CD4-positive, alpha-beta T cell treated with Interleukin-17A for 1 hour (primary cell): ENCODE measurements around the gene DIRAS3.
"Not testable (repeated sequence)": the region's sequence is repeated elsewhere in the genome, so short reads cannot be mapped to it uniquely, and the experiment has no call there.

ENCODE experiments used
- DNase-seq: peaks from one replicate; pipeline ENCODE4 v3.0.0-alpha.2; 2020

Gene DIRAS3, protein sequence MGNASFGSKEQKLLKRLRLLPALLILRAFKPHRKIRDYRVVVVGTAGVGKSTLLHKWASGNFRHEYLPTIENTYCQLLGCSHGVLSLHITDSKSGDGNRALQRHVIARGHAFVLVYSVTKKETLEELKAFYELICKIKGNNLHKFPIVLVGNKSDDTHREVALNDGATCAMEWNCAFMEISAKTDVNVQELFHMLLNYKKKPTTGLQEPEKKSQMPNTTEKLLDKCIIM

DNA sequence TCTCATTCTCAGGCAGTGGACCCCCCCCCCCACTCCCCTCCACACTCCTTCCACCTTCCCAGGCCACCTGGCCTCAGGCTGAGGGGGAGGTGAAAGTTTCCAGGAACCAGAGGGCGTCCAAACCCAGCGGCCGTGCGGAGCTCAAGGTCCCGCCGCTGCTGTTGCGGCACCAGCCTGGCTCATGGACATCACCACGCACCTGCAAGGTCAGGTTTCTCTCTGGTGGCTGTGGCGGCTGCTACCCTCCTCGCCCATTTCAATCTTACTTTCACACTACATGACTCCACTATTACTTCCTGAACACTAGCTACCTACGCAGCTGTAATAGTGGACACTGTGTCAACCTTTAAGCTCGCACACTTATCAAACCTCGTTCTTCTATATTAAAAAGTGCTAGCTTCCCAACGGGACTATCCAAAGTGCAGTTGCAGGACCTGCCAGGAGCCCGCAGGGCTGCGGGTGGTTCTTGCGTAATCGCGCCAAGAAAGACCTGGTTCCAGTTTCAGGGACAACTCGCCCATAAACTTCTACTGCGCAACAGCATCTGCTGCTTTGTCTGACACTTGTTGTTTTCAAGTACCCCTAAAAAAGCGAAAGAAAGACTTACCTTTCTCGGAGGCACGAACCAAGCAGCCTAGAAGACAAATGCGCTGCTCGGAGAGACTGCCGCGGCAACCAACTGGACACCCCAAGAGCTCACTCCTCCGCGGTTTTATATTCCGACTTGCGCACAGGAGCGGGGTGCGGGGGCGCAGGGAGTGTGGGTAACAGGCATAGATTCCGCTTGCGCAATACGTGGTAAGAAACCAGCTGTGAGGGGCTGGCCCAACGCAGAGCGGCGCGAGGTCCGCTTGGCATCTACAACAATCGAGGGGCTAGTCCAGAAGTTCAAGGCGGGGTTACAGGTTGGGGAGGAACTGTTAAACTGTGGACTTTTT is at the start of gene DIRAS3:
TSS of gene DIRAS3 (minus strand) at position 687 of the 938 bp plus-strand sequence. CDS start 3,330 bp downstream, outside the sequence.
- no peak for DNase-seq

- no peak for DNase-seq
Measured at GRCh38 chr1:68093737-68094136, 43.3 kb upstream of the DIRAS3 start.

- no peak for DNase-seq
Measured at GRCh38 chr1:68087184-68087583, 36.8 kb upstream of the DIRAS3 start.

DNA sequence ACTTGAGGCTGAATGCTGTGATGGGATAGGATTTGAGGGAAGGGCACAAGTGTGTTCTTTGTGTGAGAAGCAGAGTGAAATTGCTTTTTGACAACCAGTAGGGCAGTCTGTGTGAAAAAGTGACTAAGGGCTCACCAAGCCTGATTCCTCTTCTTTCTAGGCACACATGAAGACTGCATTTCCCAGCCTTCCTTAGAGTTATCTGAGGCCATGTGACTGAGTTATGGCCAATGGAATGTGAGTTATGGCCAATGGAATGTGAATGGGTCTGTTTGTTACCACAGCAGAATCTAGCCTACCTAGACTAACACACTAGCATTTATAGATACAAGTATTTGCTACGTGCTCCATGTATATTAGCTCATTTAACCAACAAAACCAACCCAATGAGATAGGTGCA is 35.3 kb upstream of the DIRAS3 start:
- no peak for DNase-seq

GRCh38 chr1:68083686-68084085 is 33.3 kb upstream of the DIRAS3 start:
- DNase-seq, result no peak

- DNase-seq, result no peak
Measured at GRCh38 chr1:68081775-68082283, 31.4 kb upstream of the DIRAS3 start.

DNA sequence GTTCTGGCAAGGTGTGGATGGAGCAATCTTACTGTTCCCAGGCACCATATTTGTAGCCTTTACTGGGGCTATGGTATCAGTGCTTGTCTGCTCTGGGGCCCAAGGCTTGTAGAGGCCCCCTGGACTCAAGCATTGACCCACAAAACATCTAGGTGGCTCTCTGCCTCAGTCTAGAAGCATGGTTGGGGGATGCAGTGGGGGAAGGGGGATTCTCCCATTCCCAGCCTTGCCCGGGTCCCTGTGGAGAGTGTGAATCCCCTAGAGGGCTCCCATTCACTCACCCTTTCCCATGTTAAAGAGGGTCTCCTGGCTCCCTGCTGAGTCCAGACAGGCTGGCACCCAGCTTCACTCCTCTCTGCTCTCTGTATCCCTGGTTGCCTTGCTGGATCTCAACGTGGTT is 28.2 kb upstream of the DIRAS3 start:
- DNase-seq, result no peak

GRCh38 chr1:68074472-68074871 is 24.0 kb upstream of the DIRAS3 start:
- DNase-seq, result no peak

DNA sequence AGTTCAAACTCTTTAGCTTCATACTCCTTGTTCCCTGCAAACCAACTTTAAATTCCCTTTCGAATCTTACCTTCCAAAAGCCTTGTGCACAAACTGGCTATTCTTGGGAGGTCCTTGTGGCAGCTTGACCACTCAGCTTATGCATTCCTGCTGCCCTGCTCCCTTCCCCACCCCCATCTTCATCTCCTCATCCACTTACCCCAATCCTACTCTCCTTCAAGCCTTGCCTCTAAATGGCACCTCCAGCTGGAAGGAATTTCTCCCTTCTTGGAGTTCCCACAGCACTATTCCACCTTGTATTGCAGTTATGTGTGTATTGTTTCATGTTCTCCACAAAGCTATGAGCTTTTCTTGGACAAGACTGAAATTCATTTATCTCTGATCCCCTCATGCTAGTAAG is 15.3 kb upstream of the DIRAS3 start:
- no peak for DNase-seq

DNA sequence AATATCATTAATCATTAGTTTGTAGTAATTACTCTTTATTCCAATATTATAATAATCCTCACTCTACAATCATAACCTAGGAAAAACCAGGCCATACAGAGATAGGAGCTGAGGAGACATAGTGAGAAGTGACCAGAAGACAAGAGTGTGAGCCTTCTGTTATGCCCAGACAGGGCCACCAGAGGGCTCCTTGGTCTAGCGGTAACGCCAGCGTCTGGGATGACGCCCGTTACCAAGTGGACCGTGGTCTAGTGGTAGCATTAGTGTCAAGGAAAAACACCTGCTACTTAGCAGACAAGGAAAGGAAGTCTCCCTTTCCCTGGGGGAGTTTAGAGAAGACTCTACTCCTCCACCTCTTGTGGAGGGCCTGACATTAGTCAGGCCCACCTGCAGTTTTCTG is 7.6 kb upstream of the DIRAS3 start:
- DNase-seq, result not testable (repeated sequence)

DNA sequence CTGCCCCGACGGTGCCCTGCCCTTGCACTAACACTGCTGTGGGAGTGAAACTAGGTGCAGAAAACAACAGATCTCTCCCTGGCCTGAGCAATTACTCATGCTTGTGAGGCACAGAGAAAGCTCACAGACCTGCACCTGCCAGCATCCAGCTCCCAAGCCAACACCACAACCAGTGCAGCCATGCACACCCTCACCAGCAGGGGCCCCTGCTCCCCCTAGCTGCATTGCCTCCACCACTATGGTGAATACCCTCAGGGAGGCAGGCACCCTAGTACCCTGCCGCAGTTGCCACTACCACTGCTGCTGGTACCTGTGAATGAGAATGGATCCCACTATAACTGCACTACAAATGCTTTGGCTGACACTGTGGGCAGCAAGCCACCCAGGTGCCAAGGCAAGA is 7.1 kb upstream of the DIRAS3 start:
- no peak for DNase-seq

DNA sequence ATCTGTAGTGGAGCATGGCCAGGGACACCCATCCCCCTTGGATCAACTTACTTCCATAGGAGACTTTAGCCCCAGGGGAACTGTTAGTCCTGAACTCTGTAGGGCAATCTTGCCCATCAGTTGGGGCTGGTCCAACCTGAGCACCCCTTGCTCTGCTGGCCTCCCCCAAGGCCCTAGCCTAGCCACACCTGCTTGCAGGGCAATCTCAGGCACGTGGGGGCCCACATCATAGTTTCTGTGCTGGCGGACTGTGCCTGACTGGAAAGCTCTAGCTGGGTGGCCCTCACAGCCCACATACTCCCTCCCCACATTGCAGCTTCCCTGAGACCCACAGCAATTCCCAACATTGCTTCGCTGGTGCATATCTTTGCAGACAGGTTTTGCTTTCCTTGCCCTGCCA is 6.6 kb upstream of the DIRAS3 start:
- no peak for DNase-seq

GRCh38 chr1:68051475-68051874 is 1.0 kb upstream of the DIRAS3 start:
- DNase-seq, result no peak

GRCh38 chr1:68047659-68048026 is 2.8 kb downstream of the DIRAS3 start:
- no peak for DNase-seq

GRCh38 chr1:68046885-68047658 is 3.4 kb downstream of the DIRAS3 start:
- no peak for DNase-seq

DNA sequence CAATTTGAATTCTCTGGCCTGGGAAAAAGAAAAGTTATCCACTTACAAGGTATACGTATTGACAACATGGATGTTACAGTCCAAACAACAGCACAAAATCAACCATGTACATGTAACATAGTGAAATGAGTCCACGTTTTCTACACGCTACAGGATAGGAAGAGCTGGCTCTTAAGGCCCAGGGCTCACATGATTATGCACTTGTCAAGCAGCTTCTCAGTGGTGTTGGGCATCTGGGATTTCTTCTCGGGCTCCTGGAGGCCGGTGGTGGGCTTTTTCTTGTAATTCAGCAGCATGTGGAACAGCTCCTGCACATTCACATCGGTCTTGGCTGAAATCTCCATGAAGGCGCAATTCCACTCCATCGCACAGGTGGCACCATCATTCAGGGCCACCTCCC is 4.0 kb downstream of the DIRAS3 start:
- DNase-seq, result no peak

DNA sequence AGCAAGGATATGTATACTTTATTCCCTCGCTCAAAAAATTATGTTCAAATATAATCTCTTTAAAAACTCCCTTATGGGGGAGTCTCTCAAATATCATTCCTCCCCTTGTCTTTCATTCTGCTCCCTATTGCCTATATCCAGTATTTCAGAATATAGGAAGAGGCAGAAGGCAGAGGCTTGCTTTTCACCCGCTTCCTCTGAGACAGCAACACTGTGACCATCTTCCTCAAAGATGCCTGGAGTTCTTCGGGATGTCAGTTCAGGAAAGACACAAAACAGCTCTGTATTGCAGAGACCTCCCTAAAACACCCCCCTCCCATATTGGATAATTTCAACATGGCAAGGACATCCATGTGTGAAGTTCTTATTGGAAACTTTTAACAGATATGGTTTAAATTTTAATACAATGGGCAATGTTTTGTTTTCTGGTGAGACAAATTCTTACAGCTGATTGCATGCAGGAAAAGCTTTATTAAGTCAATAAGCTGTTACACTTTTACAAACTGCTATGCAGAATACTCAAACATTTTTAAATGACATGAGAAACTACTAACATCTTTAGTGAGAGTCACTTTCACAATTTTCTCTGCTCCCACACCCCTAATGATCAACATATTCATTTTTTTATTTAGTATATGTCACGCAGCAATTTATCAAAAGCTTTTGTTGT is 4.8 kb downstream of the DIRAS3 start:
- no peak for DNase-seq

GRCh38 chr1:68043443-68044090 is 6.9 kb downstream of the DIRAS3 start:
- no peak for DNase-seq

DNA sequence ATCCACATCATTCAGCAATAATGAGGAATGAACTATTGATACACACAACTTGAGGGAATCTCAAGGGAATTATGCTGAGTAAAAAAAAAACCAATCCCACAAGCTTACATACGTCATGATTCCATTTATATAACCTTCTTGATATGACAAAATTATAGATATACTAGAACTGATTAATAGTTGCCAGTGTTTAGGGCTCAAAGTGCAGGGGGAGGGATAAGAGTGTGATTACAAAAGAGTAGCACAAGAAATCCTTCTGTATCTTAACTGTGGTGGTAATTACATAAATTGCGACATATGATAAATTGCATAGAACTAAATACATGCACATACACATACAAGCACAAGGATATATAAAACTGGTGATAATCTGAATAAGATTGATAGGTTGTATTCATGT is 13.5 kb downstream of the DIRAS3 start:
- DNase-seq, result no peak

DNA sequence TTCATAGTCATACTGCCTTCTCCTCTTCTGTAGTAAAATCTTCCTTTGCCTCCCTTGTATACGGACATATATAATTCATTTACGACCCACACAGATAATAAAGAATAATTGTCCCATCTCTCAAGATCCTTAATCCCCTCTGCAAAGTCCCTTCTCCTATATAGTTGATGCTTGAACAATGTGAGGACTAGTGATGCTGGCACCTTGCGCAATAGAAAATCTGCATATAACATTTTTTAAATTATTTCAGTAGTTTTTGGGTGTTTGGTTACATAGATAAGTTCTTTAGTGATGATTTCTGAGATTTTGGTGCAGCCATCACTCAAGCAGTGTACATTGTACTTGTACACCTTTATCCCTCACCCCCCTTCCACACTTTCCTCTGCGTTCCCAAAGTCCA is 21.0 kb downstream of the DIRAS3 start:
- DNase-seq, result no peak

GRCh38 chr1:68028566-68028965 is 21.9 kb downstream of the DIRAS3 start:
- no peak for DNase-seq

DNA sequence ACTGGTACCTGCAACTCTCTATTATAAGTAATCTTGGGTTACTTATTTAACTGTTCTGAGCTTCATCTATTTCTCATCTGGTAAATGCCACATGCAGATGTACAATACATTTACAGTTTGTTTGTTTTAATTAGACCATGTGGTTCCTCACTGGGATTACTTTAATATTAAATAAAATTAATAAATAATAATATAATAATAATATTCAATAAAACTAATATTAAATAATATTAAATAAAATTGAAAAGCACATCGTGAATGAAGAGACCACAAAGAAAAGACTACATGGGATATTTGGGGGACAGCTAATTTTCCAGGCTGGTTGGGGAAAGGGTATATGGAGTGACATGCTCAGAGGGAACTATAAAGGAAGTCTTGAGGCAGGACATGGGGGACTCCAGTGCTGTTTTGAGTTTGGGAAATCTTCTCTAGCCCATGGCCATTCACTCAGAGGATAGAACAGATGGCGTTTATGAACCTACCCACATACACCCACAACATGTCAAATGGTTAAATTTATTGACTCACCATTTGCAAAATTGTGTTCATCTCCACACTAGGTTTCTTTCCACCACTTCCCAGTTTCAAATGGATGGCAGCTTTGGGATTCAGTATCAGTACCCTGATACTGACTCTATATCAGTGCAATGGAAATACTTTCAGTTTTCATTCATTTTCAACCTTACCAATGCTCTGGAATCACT is 25.6 kb downstream of the DIRAS3 start:
- no peak for DNase-seq
